ENCODE results near the gene GRID2. TPM values are rescaled to one million over a fixed set of nuclear protein-coding genes. Genes with fewer than 3 reads are reported as not detected.
"Not testable (repeated sequence)": the region's sequence is repeated elsewhere in the genome, so short reads cannot be mapped to it uniquely, and the experiment has no call there.

Gene GRID2
- polyA plus RNA-seq, 1 donor = 0.57 TPM

- 83% methylated on average over 1 of the region's 2 CpGs for WGBS (ENCODE audit: insufficient coverage, low lambda C conversion rate)
- Histone ChIP-seq H3K36me3 (ENCODE audit: control insufficient read depth, insufficient read depth, low read length) (no peaks in the 10 kb centered on the region), H3K27ac (ENCODE audit: low read length) (no peak overlapping the region), H3K4me1 (ENCODE audit: control insufficient read depth, insufficient read depth, low read length) (no peaks in the 10 kb centered on the region), H3K27me3 (ENCODE audit: control insufficient read depth, insufficient read depth, low read length) (no peaks in the 10 kb centered on the region), H3K4me3 (ENCODE audit: low read length) (no peak overlapping the region), H3K9me3 (ENCODE audit: control insufficient read depth, low read depth, low read length) (no peaks in the 10 kb centered on the region)
- DNase-seq = no peak
Observed at GRCh38 chr4:93237521-93237920, 933.8 kb downstream of the GRID2 start.

- WGBS (ENCODE audit: insufficient coverage, low lambda C conversion rate) = 100% methylated on average over 1 of the region's 2 CpGs
- Histone ChIP-seq H3K27ac (ENCODE audit: low read length) (no peak overlapping the region), H3K36me3 (ENCODE audit: control insufficient read depth, insufficient read depth, low read length) (no peaks in the 10 kb centered on the region), H3K4me3 (ENCODE audit: low read length) (no peak overlapping the region), H3K9me3 (ENCODE audit: control insufficient read depth, low read depth, low read length) (no peaks in the 10 kb centered on the region), H3K27me3 (ENCODE audit: control insufficient read depth, insufficient read depth, low read length) (no peaks in the 10 kb centered on the region), H3K4me1 (ENCODE audit: control insufficient read depth, insufficient read depth, low read length) (no peaks in the 10 kb centered on the region)
- no peak for DNase-seq
Observed at GRCh38 chr4:93243262-93243661, 939.5 kb downstream of the GRID2 start.

- 100% methylated on average over 1 of the region's 3 CpGs for WGBS (ENCODE audit: insufficient coverage, low lambda C conversion rate)
- Histone ChIP-seq H3K9me3 (ENCODE audit: control insufficient read depth, low read depth, low read length) (no peaks in the 10 kb centered on the region), H3K4me3 (ENCODE audit: low read length) (no peak overlapping the region), H3K4me1 (ENCODE audit: control insufficient read depth, insufficient read depth, low read length) (no peaks in the 10 kb centered on the region), H3K36me3 (ENCODE audit: control insufficient read depth, insufficient read depth, low read length) (no peaks in the 10 kb centered on the region), H3K27me3 (ENCODE audit: control insufficient read depth, insufficient read depth, low read length) (no peaks in the 10 kb centered on the region), H3K27ac (ENCODE audit: low read length) (no peak overlapping the region)
- DNase-seq = no peak
Observed at GRCh38 chr4:93261207-93261606, 957.4 kb downstream of the GRID2 start.

GRCh38 chr4:93263166-93263565, 959.4 kb downstream of the GRID2 start:
- H3K4me1 ChIP-seq (ENCODE audit: control insufficient read depth, insufficient read depth, low read length) = no peaks in the 10 kb centered on the region
- no peaks in the 10 kb centered on the region for H3K27me3 ChIP-seq (ENCODE audit: control insufficient read depth, insufficient read depth, low read length)
- 71% methylated on average over 1 of the region's 1 CpG for WGBS (ENCODE audit: insufficient coverage, low lambda C conversion rate)
- H3K36me3 ChIP-seq (ENCODE audit: control insufficient read depth, insufficient read depth, low read length) = no peaks in the 10 kb centered on the region
- H3K4me3 ChIP-seq (ENCODE audit: low read length) = no peak overlapping the region
- H3K9me3 ChIP-seq (ENCODE audit: control insufficient read depth, low read depth, low read length) = no peaks in the 10 kb centered on the region
- DNase-seq = no peak
- H3K27ac ChIP-seq (ENCODE audit: low read length) = no peak overlapping the region

- DNase-seq = no peak
- Histone ChIP-seq H3K27me3 (ENCODE audit: control insufficient read depth, insufficient read depth, low read length) (no peaks in the 10 kb centered on the region), H3K27ac (ENCODE audit: low read length) (no peak overlapping the region), H3K9me3 (ENCODE audit: control insufficient read depth, low read depth, low read length) (no peaks in the 10 kb centered on the region), H3K36me3 (ENCODE audit: control insufficient read depth, insufficient read depth, low read length) (no peaks in the 10 kb centered on the region), H3K4me3 (ENCODE audit: low read length) (no peak overlapping the region), H3K4me1 (ENCODE audit: control insufficient read depth, insufficient read depth, low read length) (no peaks in the 10 kb centered on the region)
- WGBS (ENCODE audit: insufficient coverage, low lambda C conversion rate) = no CpG with 5 or more reads among the region's 3 CpGs
Observed at GRCh38 chr4:93267747-93268146, 964.0 kb downstream of the GRID2 start.

GRCh38 chr4:93285346-93285745, 981.6 kb downstream of the GRID2 start:
- no peaks in the 10 kb centered on the region for H3K27me3 ChIP-seq (ENCODE audit: control insufficient read depth, insufficient read depth, low read length)
- no peaks in the 10 kb centered on the region for H3K36me3 ChIP-seq (ENCODE audit: control insufficient read depth, insufficient read depth, low read length)
- no peak for DNase-seq
- H3K4me3 ChIP-seq (ENCODE audit: low read length) = no peak overlapping the region
- no peak overlapping the region for H3K27ac ChIP-seq (ENCODE audit: low read length)
- no peaks in the 10 kb centered on the region for H3K9me3 ChIP-seq (ENCODE audit: control insufficient read depth, low read depth, low read length)
- no peaks in the 10 kb centered on the region for H3K4me1 ChIP-seq (ENCODE audit: control insufficient read depth, insufficient read depth, low read length)

GRCh38 chr4:93289241-93289640, 985.5 kb downstream of the GRID2 start:
- DNase-seq = no peak
- Histone ChIP-seq H3K27me3 (ENCODE audit: control insufficient read depth, insufficient read depth, low read length) (no peaks in the 10 kb centered on the region), H3K27ac (ENCODE audit: low read length) (no peak overlapping the region), H3K36me3 (ENCODE audit: control insufficient read depth, insufficient read depth, low read length) (no peaks in the 10 kb centered on the region), H3K4me1 (ENCODE audit: control insufficient read depth, insufficient read depth, low read length) (no peaks in the 10 kb centered on the region), H3K9me3 (ENCODE audit: control insufficient read depth, low read depth, low read length) (no peaks in the 10 kb centered on the region), H3K4me3 (ENCODE audit: low read length) (no peak overlapping the region)
- no CpG with 5 or more reads among the region's 2 CpGs for WGBS (ENCODE audit: insufficient coverage, low lambda C conversion rate)

GRCh38 chr4:93289831-93290230, 986.1 kb downstream of the GRID2 start:
- Histone ChIP-seq H3K27me3 (ENCODE audit: control insufficient read depth, insufficient read depth, low read length) (no peaks in the 10 kb centered on the region), H3K27ac (ENCODE audit: low read length) (no peak overlapping the region), H3K4me3 (ENCODE audit: low read length) (no peak overlapping the region), H3K36me3 (ENCODE audit: control insufficient read depth, insufficient read depth, low read length) (no peaks in the 10 kb centered on the region), H3K4me1 (ENCODE audit: control insufficient read depth, insufficient read depth, low read length) (no peaks in the 10 kb centered on the region), H3K9me3 (ENCODE audit: control insufficient read depth, low read depth, low read length) (no peaks in the 10 kb centered on the region)
- no peak for DNase-seq
- 100% methylated on average over 2 of the region's 2 CpGs for WGBS (ENCODE audit: insufficient coverage, low lambda C conversion rate)

GRCh38 chr4:93299118-93299517, 995.4 kb downstream of the GRID2 start:
- Histone ChIP-seq H3K4me1 (ENCODE audit: control insufficient read depth, insufficient read depth, low read length) (no peaks in the 10 kb centered on the region), H3K27me3 (ENCODE audit: control insufficient read depth, insufficient read depth, low read length) (no peaks in the 10 kb centered on the region), H3K36me3 (ENCODE audit: control insufficient read depth, insufficient read depth, low read length) (no peaks in the 10 kb centered on the region), H3K27ac (ENCODE audit: low read length) (no peak overlapping the region), H3K9me3 (ENCODE audit: control insufficient read depth, low read depth, low read length) (no peaks in the 10 kb centered on the region), H3K4me3 (ENCODE audit: low read length) (no peak overlapping the region)
- DNase-seq = no peak
- no CpG with 5 or more reads among the region's 5 CpGs for WGBS (ENCODE audit: insufficient coverage, low lambda C conversion rate)

GRCh38 chr4:93300780-93301555, 997.2 kb downstream of the GRID2 start:
- H3K4me1 ChIP-seq (ENCODE audit: control insufficient read depth, insufficient read depth, low read length); H3K27me3 ChIP-seq (ENCODE audit: control insufficient read depth, insufficient read depth, low read length); H3K36me3 ChIP-seq (ENCODE audit: control insufficient read depth, insufficient read depth, low read length); H3K4me3 ChIP-seq (ENCODE audit: low read length); H3K27ac ChIP-seq (ENCODE audit: low read length); H3K9me3 ChIP-seq (ENCODE audit: control insufficient read depth, low read depth, low read length); DNase-seq: not testable (repeated sequence)
- WGBS (ENCODE audit: insufficient coverage, low lambda C conversion rate) = 82% methylated on average over 2 of the region's 6 CpGs

- Histone ChIP-seq H3K4me1 (ENCODE audit: control insufficient read depth, insufficient read depth, low read length) (no peaks in the 10 kb centered on the region), H3K9me3 (ENCODE audit: control insufficient read depth, low read depth, low read length) (no peaks in the 10 kb centered on the region), H3K27ac (ENCODE audit: low read length) (no peak overlapping the region), H3K36me3 (ENCODE audit: control insufficient read depth, insufficient read depth, low read length) (no peaks in the 10 kb centered on the region), H3K27me3 (ENCODE audit: control insufficient read depth, insufficient read depth, low read length) (no peaks in the 10 kb centered on the region), H3K4me3 (ENCODE audit: low read length) (no peak overlapping the region)
- DNase-seq = no peak
- WGBS (ENCODE audit: insufficient coverage, low lambda C conversion rate) = 100% methylated on average over 1 of the region's 4 CpGs
Observed at GRCh38 chr4:93302310-93302709, 998.5 kb downstream of the GRID2 start.

All from large intestine (tissue), 3 donors.